Activated naive CD8-positive, alpha-beta T cell treated with anti-CD3 and anti-CD28 coated beads, Interleukin-2, amount 10 ng/mL, durations not matched to agents 7 days and 5 days (primary cell): ENCODE results near the gene THAP11. TPM values are rescaled to one million over a fixed set of nuclear protein-coding genes. Genes with fewer than 3 reads are reported as not detected.

ENCODE experiments used
- ATAC-seq: fragments of 150-1000 bp; cut with Tn5 transposase; one replicate; pipeline ENCODE4 v1.10.0; 2021; ENCODE audit warnings: low read depth, moderate library complexity
- POLR2A ChIA-PET: fragments of 350-600 bp; sonication (Branson Sonifier 250); formaldehyde crosslinking; loops from one replicate; lab custom pipeline; 2021; ENCODE audit warnings: antibody characterized with exemption; lab: Charles Lee
- DNase-seq: peaks from one replicate; pipeline ENCODE4 v3.0.0; 2021
- H3K27ac Mint-ChIP-seq: one replicate; pipeline ENCODE4 v1.8.0; 2022; ENCODE audit warnings: mild to moderate bottlenecking, mixed read lengths
- H3K27me3 Mint-ChIP-seq: one replicate; pipeline ENCODE4 v1.8.0; 2022; ENCODE audit warnings: mild to moderate bottlenecking, moderate library complexity, mixed read lengths
- H3K36me3 Mint-ChIP-seq: one replicate; pipeline ENCODE4 v1.8.0; 2021; ENCODE audit warnings: mild to moderate bottlenecking, mixed read lengths
- H3K4me1 Mint-ChIP-seq: one replicate; pipeline ENCODE4 v1.8.0; 2021; ENCODE audit warnings: mixed read lengths
- H3K4me3 Mint-ChIP-seq: one replicate; pipeline ENCODE4 v1.8.0; 2022; ENCODE audit warnings: mild to moderate bottlenecking, moderate library complexity, mixed read lengths
- H3K9me3 Mint-ChIP-seq: one replicate; pipeline ENCODE4 v1.8.0; 2021; ENCODE audit warnings: mixed read lengths
- total RNA-seq, 2 experiments: library from RNA; stranded (reverse); gene quantifications; one replicate each; pipeline ENCODE4 v1.2.3, GENCODE V29; 2021

The THAP11 gene
- total RNA-seq, 2 experiments from 2014 or later: 48.1 to 50.1 TPM

- Mint-ChIP-seq H3K27ac (peak within 1 kb of the TSS; percentile 92), H3K4me3 (peak within 1 kb of the TSS; percentile 89), H3K9me3 (no peaks in the 10 kb centered on the region), H3K36me3 (peaks cover 7% of the 10 kb centered on the region), H3K4me1 (peaks cover 24% of the 10 kb centered on the region), H3K27me3 (no peaks in the 10 kb centered on the region)
- DNase-seq: peak; percentile 96
- ATAC-seq: peak; percentile 87
- POLR2A ChIA-PET: interaction anchor here (0.8 to 3.2 kb wide), 6 partner anchors 13 to 200 kb away, joined by 3 to 14 read pairs (median 4); partner anchors contain the start of genes CENPT and PSMB10
Measured at GRCh38 chr16:67872631-67873434, 30.7 kb downstream of the THAP11 start, which contains the start of gene EDC4. EDC4 (plus strand) TSS chr16:67873052; CDS start chr16:67873262, 210 bp downstream.

- H3K4me1 Mint-ChIP-seq: peaks cover 24% of the 10 kb centered on the region
- peaks cover 8% of the 10 kb centered on the region for H3K36me3 Mint-ChIP-seq
- POLR2A ChIA-PET: interaction anchor here (0.8 to 3.2 kb wide), 6 partner anchors 13 to 201 kb away, joined by 3 to 14 read pairs (median 4); partner anchors contain the start of genes CENPT and PSMB10
- H3K27me3 Mint-ChIP-seq: no peaks in the 10 kb centered on the region
- H3K4me3 Mint-ChIP-seq: peak overlapping the region; percentile 89
- H3K9me3 Mint-ChIP-seq: no peaks in the 10 kb centered on the region
- ATAC-seq: peak; percentile 23
- H3K27ac Mint-ChIP-seq: peak overlapping the region; percentile 92
- DNase-seq: no peak
Measured at GRCh38 chr16:67873435-67874370, 31.6 kb downstream of the THAP11 start.

GRCh38 chr16:67874372-67874771 lies 32.3 kb downstream of the THAP11 start:
- no peaks in the 10 kb centered on the region for H3K9me3 Mint-ChIP-seq
- ATAC-seq: no peak

GRCh38 chr16:67877064-67877463 lies 34.9 kb downstream of the THAP11 start:
- H3K9me3 Mint-ChIP-seq: no peaks in the 10 kb centered on the region
- ATAC-seq (no peak), DNase-seq (no peak)
- H3K4me1 Mint-ChIP-seq: peaks cover 24% of the 10 kb centered on the region
- H3K27ac Mint-ChIP-seq: no peak overlapping the region
- H3K27me3 Mint-ChIP-seq: no peaks in the 10 kb centered on the region
- H3K4me3 Mint-ChIP-seq: no peak overlapping the region
- peaks cover 9% of the 10 kb centered on the region for H3K36me3 Mint-ChIP-seq
- POLR2A ChIA-PET: interaction anchor here (1.4 kb wide), 1 partner anchor 16 kb away, joined by 4 read pairs; the partner anchor contains the start of gene PSKH1

More at GRCh38 chr16:67874372-67874771, 32.3 kb downstream of the THAP11 start:
- DNase-seq: no peak
- POLR2A ChIA-PET: interaction anchor here (1.3 to 1.8 kb wide), 2 partner anchors 12 to 26 kb away, joined by 3 to 10 read pairs; partner anchors contain the start of gene CENPT
- H3K4me1 Mint-ChIP-seq: peaks cover 24% of the 10 kb centered on the region
- H3K27ac Mint-ChIP-seq: no peak overlapping the region
- H3K36me3 Mint-ChIP-seq: peaks cover 11% of the 10 kb centered on the region
- peak overlapping the region; percentile 89 for H3K4me3 Mint-ChIP-seq
- no peaks in the 10 kb centered on the region for H3K27me3 Mint-ChIP-seq

GRCh38 chr16:67878232-67878631 lies 36.1 kb downstream of the THAP11 start:
- H3K9me3 Mint-ChIP-seq: no peaks in the 10 kb centered on the region

GRCh38 chr16:67878846-67879245 lies 36.7 kb downstream of the THAP11 start:
- no peaks in the 10 kb centered on the region for H3K27me3 Mint-ChIP-seq
- no peaks in the 10 kb centered on the region for H3K9me3 Mint-ChIP-seq
- no peak overlapping the region for H3K27ac Mint-ChIP-seq
- H3K36me3 Mint-ChIP-seq: peaks cover 18% of the 10 kb centered on the region
- no peak for DNase-seq
- H3K4me3 Mint-ChIP-seq: no peak overlapping the region
- H3K4me1 Mint-ChIP-seq: peaks cover 24% of the 10 kb centered on the region
- no peak for ATAC-seq
- POLR2A ChIA-PET: interaction anchor here (1.1 kb wide), 1 partner anchor 57 kb away, joined by 3 read pairs; no protein-coding TSS in a partner anchor

More at GRCh38 chr16:67878232-67878631, 36.1 kb downstream of the THAP11 start:
- ATAC-seq (no peak), DNase-seq (no peak)
- POLR2A ChIA-PET: no interaction called here
- Mint-ChIP-seq H3K4me1 (peaks cover 24% of the 10 kb centered on the region), H3K27ac (no peak overlapping the region), H3K27me3 (no peaks in the 10 kb centered on the region), H3K36me3 (peaks cover 13% of the 10 kb centered on the region), H3K4me3 (no peak overlapping the region)

GRCh38 chr16:67879462-67879861 lies 37.3 kb downstream of the THAP11 start:
- POLR2A ChIA-PET: interaction anchor here (1.1 kb wide), 1 partner anchor 57 kb away, joined by 3 read pairs; no protein-coding TSS in a partner anchor
- peaks cover 18% of the 10 kb centered on the region for H3K4me1 Mint-ChIP-seq
- H3K36me3 Mint-ChIP-seq: peaks cover 19% of the 10 kb centered on the region
- H3K27ac Mint-ChIP-seq: no peak overlapping the region
- H3K4me3 Mint-ChIP-seq: no peak overlapping the region
- no peaks in the 10 kb centered on the region for H3K9me3 Mint-ChIP-seq
- DNase-seq (no peak), ATAC-seq (no peak)
- H3K27me3 Mint-ChIP-seq: no peaks in the 10 kb centered on the region

- Mint-ChIP-seq H3K9me3 (no peaks in the 10 kb centered on the region), H3K36me3 (peaks cover 20% of the 10 kb centered on the region), H3K27me3 (no peaks in the 10 kb centered on the region), H3K27ac (no peak overlapping the region), H3K4me3 (no peak overlapping the region), H3K4me1 (peaks cover 13% of the 10 kb centered on the region)
- no peak for DNase-seq
- POLR2A ChIA-PET: interaction anchor here (1.1 kb wide), 1 partner anchor 56 kb away, joined by 3 read pairs; no protein-coding TSS in a partner anchor
- no peak for ATAC-seq
Measured at GRCh38 chr16:67879936-67880335, 37.8 kb downstream of the THAP11 start.

GRCh38 chr16:67880584-67880983 lies 38.5 kb downstream of the THAP11 start:
- POLR2A ChIA-PET: no interaction called here
- H3K36me3 Mint-ChIP-seq: peaks cover 20% of the 10 kb centered on the region
- peaks cover 6% of the 10 kb centered on the region for H3K4me1 Mint-ChIP-seq
- H3K9me3 Mint-ChIP-seq: no peaks in the 10 kb centered on the region
- no peak overlapping the region for H3K27ac Mint-ChIP-seq
- no peak for DNase-seq
- H3K4me3 Mint-ChIP-seq: no peak overlapping the region
- H3K27me3 Mint-ChIP-seq: no peaks in the 10 kb centered on the region
- ATAC-seq: no peak

GRCh38 chr16:67881621-67882161 lies 39.6 kb downstream of the THAP11 start:
- no peaks in the 10 kb centered on the region for H3K27me3 Mint-ChIP-seq
- peaks cover 18% of the 10 kb centered on the region for H3K36me3 Mint-ChIP-seq
- no peak overlapping the region for H3K27ac Mint-ChIP-seq
- DNase-seq: no peak
- peaks cover 3% of the 10 kb centered on the region for H3K4me1 Mint-ChIP-seq
- H3K4me3 Mint-ChIP-seq: no peak overlapping the region
- no peaks in the 10 kb centered on the region for H3K9me3 Mint-ChIP-seq
- POLR2A ChIA-PET: no interaction called here
- ATAC-seq: no peak

GRCh38 chr16:67882374-67883145 lies 40.4 kb downstream of the THAP11 start:
- no peak for DNase-seq
- no peaks in the 10 kb centered on the region for H3K27me3 Mint-ChIP-seq
- H3K36me3 Mint-ChIP-seq: peaks cover 15% of the 10 kb centered on the region
- H3K4me1 Mint-ChIP-seq: peaks cover 3% of the 10 kb centered on the region
- H3K9me3 Mint-ChIP-seq: no peaks in the 10 kb centered on the region
- H3K4me3 Mint-ChIP-seq: no peak overlapping the region
- ATAC-seq: no peak
- POLR2A ChIA-PET: interaction anchor here (1.1 kb wide), 1 partner anchor 54 kb away, joined by 3 read pairs; the partner anchor contains the start of gene PSMB10
- no peak overlapping the region for H3K27ac Mint-ChIP-seq
